ENCODE data around the gene ZFAND4.

The ZFAND4 gene

GRCh38 chr10:45647118-45647517 is 25.5 kb downstream of the ZFAND4 start:
- TF ChIP-seq CTCF (IDR thresholded peaks at IDR 0.05; ENCODE audit: low read depth, low read length, missing control alignments): no peak
- no peak overlapping the region for H3K4me3 ChIP-seq (ENCODE audit: low read depth, low read length)
- DNase-seq (ENCODE audit: low read depth): no peak

DNA sequence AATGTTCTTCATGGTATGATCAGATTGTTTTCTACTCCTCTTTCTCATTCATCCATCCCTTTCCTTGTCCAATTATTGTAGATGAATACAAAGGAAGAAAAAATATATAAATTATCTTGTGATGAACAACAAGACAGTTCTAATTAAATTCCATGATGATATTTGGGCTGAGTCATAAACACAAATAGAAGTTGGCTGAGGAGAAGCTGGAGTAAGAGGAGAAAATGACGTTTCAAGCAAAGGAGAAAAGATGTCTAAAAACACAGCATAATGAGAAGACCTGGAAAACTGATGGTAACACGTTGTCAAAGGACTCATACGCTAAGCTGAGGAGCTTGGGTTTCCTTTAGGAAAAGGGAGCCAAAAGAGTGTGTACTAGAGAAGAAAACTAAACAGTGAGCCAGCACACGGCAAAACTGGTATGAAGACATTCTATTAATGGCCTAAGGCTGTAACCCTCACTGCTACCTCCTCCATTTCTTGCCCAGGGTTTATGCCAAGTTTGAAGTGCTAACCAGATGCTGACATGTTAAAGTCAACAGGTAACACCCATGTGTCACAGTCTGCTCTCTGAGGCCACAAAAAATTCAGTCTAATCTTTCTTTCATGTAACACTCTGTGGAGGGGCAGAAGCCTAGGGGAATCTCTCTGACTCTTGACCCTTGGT is 26.1 kb downstream of the ZFAND4 start:
- TF ChIP-seq CTCF (IDR thresholded peaks at IDR 0.05; ENCODE audit: low read depth, low read length, missing control alignments): no peak
- DNase-seq (ENCODE audit: low read depth): no peak
- H3K4me3 ChIP-seq (ENCODE audit: low read depth, low read length): no peak overlapping the region

DNA sequence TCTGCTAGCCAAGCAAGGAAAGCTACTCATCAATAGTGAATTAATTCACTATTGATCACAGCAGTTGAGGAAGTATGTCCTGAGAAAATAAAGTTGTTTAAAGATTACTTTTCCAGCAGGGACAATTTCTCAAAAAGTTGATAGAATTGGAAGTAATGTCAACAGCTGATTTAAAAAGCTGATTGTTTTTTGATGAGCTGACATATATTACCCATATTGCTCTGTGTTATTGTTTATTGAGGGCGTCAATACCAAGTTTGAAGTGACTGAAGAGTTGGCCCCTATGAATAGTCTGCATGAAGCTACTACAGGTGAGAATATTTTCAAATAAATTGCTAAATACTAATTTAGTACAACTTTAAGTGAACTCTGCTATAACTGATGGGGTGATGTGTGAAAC is 28.0 kb downstream of the ZFAND4 start:
- TF ChIP-seq CTCF (IDR thresholded peaks at IDR 0.05; ENCODE audit: low read depth, low read length, missing control alignments): no peak
- H3K4me3 ChIP-seq (ENCODE audit: low read depth, low read length): no peak overlapping the region
- no peak for DNase-seq (ENCODE audit: low read depth)

- DNase-seq (ENCODE audit: low read depth): no peak
- TF ChIP-seq CTCF (IDR thresholded peaks at IDR 0.05; ENCODE audit: low read depth, low read length, missing control alignments): no peak
- H3K4me3 ChIP-seq (ENCODE audit: low read depth, low read length): no peak overlapping the region
These were observed 31.6 kb downstream of the ZFAND4 start for GRCh38 chr10:45640941-45641340.

DNA sequence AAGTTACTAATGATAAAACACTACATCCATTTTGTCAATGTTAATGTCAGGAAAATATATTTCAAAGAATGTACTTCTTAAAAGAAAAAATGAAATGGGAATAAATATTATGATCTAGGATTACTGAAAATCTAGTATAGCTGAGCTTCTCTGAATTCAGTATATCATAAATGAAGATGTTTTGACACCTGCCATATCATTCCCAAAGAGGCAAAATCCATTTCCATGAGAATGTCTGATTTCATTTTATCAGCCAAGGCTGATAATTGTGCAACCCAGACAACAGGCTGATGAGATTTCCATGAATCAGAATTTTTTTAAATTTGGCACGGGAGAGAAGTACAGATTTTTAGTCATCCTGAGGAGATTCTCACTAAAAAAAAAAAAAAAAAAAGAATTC is 32.5 kb downstream of the ZFAND4 start:
- no peak for DNase-seq (ENCODE audit: low read depth)
- H3K4me3 ChIP-seq (ENCODE audit: low read depth, low read length): no peak overlapping the region
- no peak for TF ChIP-seq CTCF (IDR thresholded peaks at IDR 0.05; ENCODE audit: low read depth, low read length, missing control alignments)

- DNase-seq (ENCODE audit: low read depth): no peak
- H3K4me3 ChIP-seq (ENCODE audit: low read depth, low read length): no peak overlapping the region
- no peak for TF ChIP-seq CTCF (IDR thresholded peaks at IDR 0.05; ENCODE audit: low read depth, low read length, missing control alignments)
These were observed 45.0 kb downstream of the ZFAND4 start for GRCh38 chr10:45627412-45628048.

GRCh38 chr10:45625879-45626278 is 46.7 kb downstream of the ZFAND4 start:
- no peak overlapping the region for H3K4me3 ChIP-seq (ENCODE audit: low read depth, low read length)
- TF ChIP-seq CTCF (IDR thresholded peaks at IDR 0.05; ENCODE audit: low read depth, low read length, missing control alignments): no peak
- DNase-seq (ENCODE audit: low read depth): no peak

Measured in GM12864 (cell line).